H1 (cell line): Measurements from ENCODE around the gene LRRC45. TPM values are rescaled to one million over a fixed set of nuclear protein-coding genes. Genes with fewer than 3 reads are reported as not detected.

Experiments
- BCL11A ChIP-seq, 2 experiments: IDR thresholded peaks; one replicate each; pipeline ENCODE4 v1.6.1; 2011; ENCODE audit warnings: low read depth in 2 of 2, low read length in 2 of 2, mild to moderate bottlenecking in 2 of 2
- CBX8 ChIP-seq: fragments of 300-800, 300-1000 bp; sonication (generic); IDR thresholded peaks from 2 replicates; pipeline ENCODE4 v1.7.1; 2016; ENCODE audit warnings: low read depth, low read length, borderline replicate concordance
- CHD1 ChIP-seq: IDR thresholded peaks from 2 replicates; pipeline ENCODE4 v1.6.1; 2012; ENCODE audit warnings: low read depth, low read length, improper control_type of control experiment
- FOSL1 ChIP-seq: IDR thresholded peaks from 2 replicates; pipeline ENCODE4 v1.6.1; 2011; ENCODE audit warnings: mild to moderate bottlenecking, low read depth, low read length, moderate library complexity; ENCODE audit not compliant: insufficient read depth
- RAD21 ChIP-seq, 2 experiments: IDR thresholded peaks in 1 of 2; conservative IDR thresholded peaks in 1 of 2; 2 replicates each; pipeline ENCODE4 v1.6.1; 2011; ENCODE audit warnings: low read depth in 2 of 2, low read length in 2 of 2, improper control_type of control experiment in 1 of 2, inconsistent platforms in 1 of 2, mild to moderate bottlenecking in 1 of 2, moderate library complexity in 1 of 2
- RBBP5 ChIP-seq: IDR thresholded peaks from 2 replicates; pipeline ENCODE4 v1.7.1; 2012; ENCODE audit warnings: low read depth, mild to moderate bottlenecking, inconsistent platforms, low read length, moderate library complexity, borderline replicate concordance
- RFX5 ChIP-seq: IDR thresholded peaks from 2 replicates; pipeline ENCODE4 v1.6.1; 2011; ENCODE audit warnings: low read depth, low read length, improper control_type of control experiment, borderline replicate concordance
- SIN3A ChIP-seq, 2 experiments: IDR thresholded peaks in 1 of 2; conservative IDR thresholded peaks in 1 of 2; 2 replicates each; pipeline ENCODE4 v1.6.1; 2011 to 2012; ENCODE audit warnings: low read length in 2 of 2, improper control_type of control experiment in 1 of 2, low read depth in 1 of 2, mild to moderate bottlenecking in 1 of 2
- SIRT6 ChIP-seq: IDR thresholded peaks from one replicate; pipeline ENCODE4 v1.7.1; 2012; ENCODE audit warnings: low read length, inconsistent platforms
- polyA plus RNA-seq, 7 experiments: library from polyadenylated mRNA; depleted of rRNA in 3 of 7; stranded (reverse) in 5 of 7; unstranded in 2 of 7; fragments of >200 nt in 5 of 7; fragments of 200-250 nt in 2 of 7; gene quantifications; 1 replicate in 5 of 7; 2 replicates in 1 of 7; 4 replicates in 1 of 7; pipeline versions ENCODE4 v1.2.1 to v1.2.3, GENCODE V29; 2011 to 2013; ENCODE audit warnings: missing spikeins in 2 of 7, mixed read lengths in 2 of 7
- total RNA-seq: library from RNA; stranded (reverse); fragmentation: NEBNext Ultra II Directional; extraction: Animal tissue kit (Norgen Biotek cat#: 25700); gene quantifications from 2 replicates; pipeline ENCODE4 v1.2.1, GENCODE V29; 2021

The LRRC45 gene
- total and polyA plus RNA-seq, 2 of the 8 experiments (the other 6 are each of a cell fraction or from before 2014, with no cell fraction given): 11.5 to 29.0 TPM

- TF ChIP-seq SIRT6 (no peak), RAD21 (IDR thresholded peaks at IDR 0.05 in 1 of 2, conservative IDR thresholded peaks at IDR 0.05 in 1 of 2; ENCODE audit: low read depth in 2 of 2, low read length in 2 of 2) (no peak), SIN3A (conservative IDR thresholded peaks at IDR 0.05 in 1 of 2, IDR thresholded peaks at IDR 0.05 in 1 of 2; ENCODE audit: low read depth in 1 of 2, low read length in 2 of 2) (no peak), RBBP5 (no peak), CBX8 (no peak), FOSL1 (no peak), BCL11A (IDR thresholded peaks at IDR 0.05; ENCODE audit: low read depth in 2 of 2, low read length in 2 of 2) (no peak), CHD1 (no peak), RFX5 (no peak)
Observed at GRCh38 chr17:81993729-81994592, 29.1 kb upstream of the LRRC45 start (continued).
